Panc1 (cell line): ENCODE measurements around the gene LRP4.

Experiments
- POLR2AphosphoS5 ChIP-seq: IDR thresholded peaks from 2 replicates; pipeline ENCODE4 v1.6.1; 2012; ENCODE audit warnings: mild to moderate bottlenecking, low read depth, low read length, moderate library complexity
- TF ChIP-seq, protein P1 (sequence below): fragments of 450-650 bp; IDR thresholded peaks from 2 replicates; pipeline ENCODE4 v1.5.1; 2017; ENCODE audit warnings: mild to moderate bottlenecking

DNA sequence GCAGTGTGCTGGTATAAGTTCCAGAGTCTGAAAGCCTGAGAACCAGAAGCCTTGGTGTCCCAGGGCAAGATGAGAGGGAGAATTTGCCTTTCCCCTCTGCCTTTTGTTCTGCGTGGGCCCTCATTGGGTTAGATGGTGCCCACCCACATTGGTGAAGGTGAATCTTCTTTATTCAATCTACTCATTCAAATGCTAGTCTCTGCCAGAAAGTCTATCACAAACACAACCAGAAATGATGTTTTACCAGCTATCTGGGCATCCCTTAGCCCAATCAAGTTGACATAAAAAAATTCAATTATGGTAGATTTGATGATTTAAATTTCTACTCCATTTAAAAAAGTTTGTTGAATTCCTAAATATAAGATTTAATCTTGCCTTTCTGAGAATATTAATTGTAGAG is 40.4 kb upstream of the LRP4 start:
- TF ChIP-seq, protein P1, sequence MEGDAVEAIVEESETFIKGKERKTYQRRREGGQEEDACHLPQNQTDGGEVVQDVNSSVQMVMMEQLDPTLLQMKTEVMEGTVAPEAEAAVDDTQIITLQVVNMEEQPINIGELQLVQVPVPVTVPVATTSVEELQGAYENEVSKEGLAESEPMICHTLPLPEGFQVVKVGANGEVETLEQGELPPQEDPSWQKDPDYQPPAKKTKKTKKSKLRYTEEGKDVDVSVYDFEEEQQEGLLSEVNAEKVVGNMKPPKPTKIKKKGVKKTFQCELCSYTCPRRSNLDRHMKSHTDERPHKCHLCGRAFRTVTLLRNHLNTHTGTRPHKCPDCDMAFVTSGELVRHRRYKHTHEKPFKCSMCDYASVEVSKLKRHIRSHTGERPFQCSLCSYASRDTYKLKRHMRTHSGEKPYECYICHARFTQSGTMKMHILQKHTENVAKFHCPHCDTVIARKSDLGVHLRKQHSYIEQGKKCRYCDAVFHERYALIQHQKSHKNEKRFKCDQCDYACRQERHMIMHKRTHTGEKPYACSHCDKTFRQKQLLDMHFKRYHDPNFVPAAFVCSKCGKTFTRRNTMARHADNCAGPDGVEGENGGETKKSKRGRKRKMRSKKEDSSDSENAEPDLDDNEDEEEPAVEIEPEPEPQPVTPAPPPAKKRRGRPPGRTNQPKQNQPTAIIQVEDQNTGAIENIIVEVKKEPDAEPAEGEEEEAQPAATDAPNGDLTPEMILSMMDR: no peak
- TF ChIP-seq POLR2AphosphoS5: no peak
